ENCODE data around the gene PKD2. TPM values are rescaled to one million over a fixed set of nuclear protein-coding genes. Genes with fewer than 3 reads are reported as not detected.
A peak's percentile ranks its signal among the peaks of the same experiment; 100 is the strongest.

Gene PKD2
- total RNA-seq, 6 experiments from 2014 or later, result 67.8 to 103 (median 70.4) TPM

DNA sequence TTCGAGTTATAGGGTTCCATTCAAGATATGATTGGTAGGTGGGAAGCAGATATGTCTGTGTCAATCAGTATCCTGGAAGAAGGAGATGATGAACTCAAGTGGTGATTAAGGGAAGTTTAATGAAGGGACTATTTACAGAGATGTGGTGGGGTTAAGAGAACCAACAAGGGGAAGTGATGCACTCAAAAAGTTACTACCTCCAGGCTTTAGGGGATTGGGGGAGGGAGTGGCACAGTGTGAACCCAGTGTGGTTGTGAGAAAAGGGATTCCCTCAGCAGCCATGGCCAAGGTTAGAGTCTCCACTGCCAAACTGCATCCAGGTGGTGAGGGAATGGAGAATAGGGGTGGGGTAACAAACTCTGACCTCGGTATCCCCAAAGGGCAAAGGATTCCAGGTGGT is 27.9 kb downstream of the PKD2 start:
- H3K27ac Mint-ChIP-seq, result peak overlapping the region; percentile 5; the same call in 1 of the 2 replicates
- peaks cover 41% of the 10 kb centered on the region for H3K36me3 Mint-ChIP-seq (ENCODE audit: low read depth)
- H3K4me1 Mint-ChIP-seq (ENCODE audit: low read depth), result peaks cover 18% of the 10 kb centered on the region
- TF ChIP-seq, protein P1, sequence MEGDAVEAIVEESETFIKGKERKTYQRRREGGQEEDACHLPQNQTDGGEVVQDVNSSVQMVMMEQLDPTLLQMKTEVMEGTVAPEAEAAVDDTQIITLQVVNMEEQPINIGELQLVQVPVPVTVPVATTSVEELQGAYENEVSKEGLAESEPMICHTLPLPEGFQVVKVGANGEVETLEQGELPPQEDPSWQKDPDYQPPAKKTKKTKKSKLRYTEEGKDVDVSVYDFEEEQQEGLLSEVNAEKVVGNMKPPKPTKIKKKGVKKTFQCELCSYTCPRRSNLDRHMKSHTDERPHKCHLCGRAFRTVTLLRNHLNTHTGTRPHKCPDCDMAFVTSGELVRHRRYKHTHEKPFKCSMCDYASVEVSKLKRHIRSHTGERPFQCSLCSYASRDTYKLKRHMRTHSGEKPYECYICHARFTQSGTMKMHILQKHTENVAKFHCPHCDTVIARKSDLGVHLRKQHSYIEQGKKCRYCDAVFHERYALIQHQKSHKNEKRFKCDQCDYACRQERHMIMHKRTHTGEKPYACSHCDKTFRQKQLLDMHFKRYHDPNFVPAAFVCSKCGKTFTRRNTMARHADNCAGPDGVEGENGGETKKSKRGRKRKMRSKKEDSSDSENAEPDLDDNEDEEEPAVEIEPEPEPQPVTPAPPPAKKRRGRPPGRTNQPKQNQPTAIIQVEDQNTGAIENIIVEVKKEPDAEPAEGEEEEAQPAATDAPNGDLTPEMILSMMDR (IDR thresholded peaks at IDR 0.05), result no peak
- peaks cover 3% of the 10 kb centered on the region; the same call in 1 of the 2 replicates for H3K9me3 Mint-ChIP-seq
- H3K27me3 Mint-ChIP-seq (ENCODE audit: insufficient read depth), result no peaks in the 10 kb centered on the region
- no peak overlapping the region for H3K4me3 Mint-ChIP-seq
- DNase-seq, result no peak

DNA sequence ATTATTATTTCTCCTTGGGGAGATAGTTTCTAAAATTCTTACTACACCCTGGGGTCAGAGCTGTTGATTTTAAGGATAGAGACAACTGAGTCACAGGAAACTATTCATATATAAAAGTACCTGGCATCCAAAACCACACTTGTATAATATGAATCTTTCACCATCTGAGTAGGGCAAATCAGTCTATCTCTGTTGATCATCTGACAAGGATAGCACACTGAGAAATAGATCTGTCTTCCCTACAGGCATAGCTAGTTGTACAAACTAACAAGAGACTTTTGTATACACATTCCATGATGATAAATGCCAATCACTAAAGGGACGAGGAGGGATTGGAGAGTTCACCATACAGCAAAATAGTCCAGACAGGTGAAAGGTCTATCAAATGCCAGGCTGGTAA is 30.0 kb downstream of the PKD2 start:
- Mint-ChIP-seq H3K27me3 (ENCODE audit: insufficient read depth) (no peaks in the 10 kb centered on the region), H3K36me3 (ENCODE audit: low read depth) (peaks cover 33% of the 10 kb centered on the region), H3K4me3 (no peak overlapping the region), H3K4me1 (ENCODE audit: low read depth) (peaks cover 15% of the 10 kb centered on the region), H3K9me3 (no peaks in the 10 kb centered on the region), H3K27ac (no peak overlapping the region)
- no peak for DNase-seq
- TF ChIP-seq, protein P1 (IDR thresholded peaks at IDR 0.05), result no peak

DNA sequence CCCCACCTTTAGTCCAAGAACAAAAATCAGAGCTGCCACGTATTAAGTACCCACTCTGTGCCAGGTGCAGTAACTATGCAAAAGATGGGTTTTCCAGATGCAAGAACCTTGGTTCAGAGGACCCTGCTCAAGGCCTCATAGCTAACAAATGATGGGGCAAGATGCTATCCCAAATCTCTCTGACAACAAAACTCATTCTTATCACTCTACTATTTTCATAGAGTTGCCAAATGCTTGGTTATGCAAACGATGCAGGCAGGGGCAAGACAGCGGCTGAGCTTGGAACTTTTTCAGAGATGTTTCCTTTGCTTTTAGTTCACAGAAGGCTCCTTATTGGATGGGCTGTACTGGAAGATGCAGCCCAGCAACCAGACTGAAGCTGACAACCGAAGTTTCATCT is 30.5 kb downstream of the PKD2 start:
- peaks cover 18% of the 10 kb centered on the region for H3K4me1 Mint-ChIP-seq (ENCODE audit: low read depth)
- H3K27ac Mint-ChIP-seq, result no peak overlapping the region
- DNase-seq, result no peak
- H3K4me3 Mint-ChIP-seq, result no peak overlapping the region
- H3K27me3 Mint-ChIP-seq (ENCODE audit: insufficient read depth), result no peaks in the 10 kb centered on the region
- no peaks in the 10 kb centered on the region for H3K9me3 Mint-ChIP-seq
- TF ChIP-seq, protein P1 (IDR thresholded peaks at IDR 0.05), result no peak
- peaks cover 28% of the 10 kb centered on the region for H3K36me3 Mint-ChIP-seq (ENCODE audit: low read depth)

DNA sequence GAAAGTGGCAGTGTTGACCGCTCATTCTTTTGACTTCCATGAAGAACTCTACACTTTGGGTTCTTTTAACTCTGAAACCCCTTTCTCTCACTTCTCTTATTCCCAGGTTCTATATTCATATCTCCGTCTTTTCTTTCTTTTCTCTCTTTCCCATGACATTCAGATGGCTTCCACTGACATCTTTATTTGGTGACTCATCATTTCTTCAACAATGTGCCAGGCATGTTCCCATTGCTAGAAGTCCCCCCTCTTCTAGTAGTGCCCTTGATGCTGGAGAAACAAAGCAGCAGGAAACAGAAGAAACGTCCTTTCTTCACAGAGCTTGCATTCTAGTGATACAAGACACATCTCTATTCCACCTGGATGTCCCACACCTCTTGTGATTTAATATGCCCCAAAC is 33.3 kb downstream of the PKD2 start:
- peaks cover 24% of the 10 kb centered on the region for H3K4me1 Mint-ChIP-seq (ENCODE audit: low read depth)

DNA sequence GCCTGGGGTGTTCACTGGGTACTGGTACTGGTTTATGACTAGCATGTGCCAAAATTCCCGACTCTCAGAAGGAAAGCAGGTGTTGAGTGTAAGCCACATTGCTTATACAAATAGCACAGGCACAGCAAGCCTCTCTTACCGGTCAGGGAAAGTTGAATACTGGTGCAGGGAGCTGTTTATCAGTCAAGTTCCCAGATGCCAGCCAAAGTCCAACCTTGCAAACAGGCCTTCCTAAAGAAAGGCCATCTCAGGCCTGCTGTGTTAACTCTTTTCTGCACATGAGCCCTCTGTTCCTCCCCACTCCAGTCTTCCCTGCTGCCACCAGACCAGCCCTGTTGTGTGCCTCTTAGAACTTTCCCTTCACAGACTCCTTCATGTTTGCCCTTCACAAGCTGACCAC is 34.2 kb downstream of the PKD2 start:
- no peak overlapping the region for H3K27ac Mint-ChIP-seq
- H3K4me1 Mint-ChIP-seq (ENCODE audit: low read depth), result peaks cover 31% of the 10 kb centered on the region
- H3K36me3 Mint-ChIP-seq (ENCODE audit: low read depth), result peaks cover 22% of the 10 kb centered on the region
- DNase-seq, result no peak
- H3K9me3 Mint-ChIP-seq, result no peaks in the 10 kb centered on the region
- H3K27me3 Mint-ChIP-seq (ENCODE audit: insufficient read depth), result no peaks in the 10 kb centered on the region
- TF ChIP-seq, protein P1 (IDR thresholded peaks at IDR 0.05), result no peak
- H3K4me3 Mint-ChIP-seq, result no peak overlapping the region

More for the DNA sequence above, 33.3 kb downstream of the PKD2 start:
- Mint-ChIP-seq H3K27ac (no peak overlapping the region), H3K27me3 (ENCODE audit: insufficient read depth) (no peaks in the 10 kb centered on the region), H3K4me3 (no peak overlapping the region), H3K9me3 (no peaks in the 10 kb centered on the region), H3K36me3 (ENCODE audit: low read depth) (peaks cover 25% of the 10 kb centered on the region)
- TF ChIP-seq, protein P1 (IDR thresholded peaks at IDR 0.05), result no peak
- no peak for DNase-seq

DNA sequence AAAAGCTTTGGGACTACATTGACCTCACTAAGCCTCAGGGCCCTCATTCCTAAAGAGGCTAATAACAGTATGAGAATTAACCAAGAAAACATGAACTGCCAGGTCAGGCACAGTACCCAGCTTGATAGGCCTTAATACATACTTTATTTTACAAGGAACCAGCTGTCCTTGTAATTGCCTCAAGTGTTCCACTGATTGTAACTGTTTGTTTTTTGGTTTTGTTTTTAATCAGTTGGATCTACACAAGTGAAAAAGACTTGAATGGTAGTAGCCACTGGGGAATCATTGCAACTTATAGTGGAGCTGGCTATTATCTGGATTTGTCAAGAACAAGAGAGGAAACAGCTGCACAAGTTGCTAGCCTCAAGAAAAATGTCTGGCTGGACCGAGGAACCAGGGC is 35.6 kb downstream of the PKD2 start:
- Mint-ChIP-seq H3K4me3 (no peak overlapping the region), H3K36me3 (ENCODE audit: low read depth) (peaks cover 18% of the 10 kb centered on the region; the same call in 1 of the 2 replicates), H3K27ac (no peak overlapping the region), H3K4me1 (ENCODE audit: low read depth) (peaks cover 19% of the 10 kb centered on the region), H3K9me3 (no peaks in the 10 kb centered on the region), H3K27me3 (ENCODE audit: insufficient read depth) (no peaks in the 10 kb centered on the region)
- TF ChIP-seq, protein P1 (IDR thresholded peaks at IDR 0.05), result no peak
- DNase-seq, result no peak

Measured in HFFc6 (cell line).